Measurements from ENCODE around the gene PLPP3. TPM values are rescaled to one million over a fixed set of nuclear protein-coding genes. Genes with fewer than 3 reads are reported as not detected.
"Not testable (repeated sequence)": the region's sequence is repeated elsewhere in the genome, so short reads cannot be mapped to it uniquely, and the experiment has no call there.

The PLPP3 gene
- 100 to 1,000 TPM; 129 to 140 (median 129) TPM for polyA plus RNA-seq (ENCODE audit: insufficient read length in 3 of 3)

- DNase-seq (ENCODE audit: low read depth in 3 of 3, low spot score in 2 of 3): peak; percentile 84 to 88 (median 85)
Measured at GRCh38 chr1:56578963-56579875, at the start of gene PLPP3. TSS of gene PLPP3 (minus strand) at chr1:56579563. CDS start at chr1:56579016, 547 bp downstream.

GRCh38 chr1:56627636-56628039 lies 48.3 kb upstream of the PLPP3 start:
- DNase-seq (ENCODE audit: low read depth in 3 of 3, low spot score in 2 of 3): no peak

- DNase-seq (ENCODE audit: low read depth in 3 of 3, low spot score in 2 of 3): no peak
Measured at GRCh38 chr1:56627019-56627635, 47.8 kb upstream of the PLPP3 start.

- no peak for DNase-seq (ENCODE audit: low read depth in 3 of 3, low spot score in 2 of 3)
Measured at GRCh38 chr1:56626546-56626945, 47.2 kb upstream of the PLPP3 start.

GRCh38 chr1:56625819-56626440 lies 46.6 kb upstream of the PLPP3 start:
- DNase-seq (ENCODE audit: low read depth in 3 of 3, low spot score in 2 of 3): no peak

- no peak for DNase-seq (ENCODE audit: low read depth in 3 of 3, low spot score in 2 of 3)
Measured at GRCh38 chr1:56617141-56617540, 37.8 kb upstream of the PLPP3 start.

GRCh38 chr1:56610770-56611169 lies 31.4 kb upstream of the PLPP3 start:
- DNase-seq (ENCODE audit: low read depth in 3 of 3, low spot score in 2 of 3): not testable (repeated sequence)

- not testable (repeated sequence) for DNase-seq (ENCODE audit: low read depth in 3 of 3, low spot score in 2 of 3)
Measured at GRCh38 chr1:56610097-56610496, 30.7 kb upstream of the PLPP3 start.

- not testable (repeated sequence) for DNase-seq (ENCODE audit: low read depth in 3 of 3, low spot score in 2 of 3)
Measured at GRCh38 chr1:56595397-56596191, 16.2 kb upstream of the PLPP3 start.

GRCh38 chr1:56591909-56592308 lies 12.5 kb upstream of the PLPP3 start:
- no peak for DNase-seq (ENCODE audit: low read depth in 3 of 3, low spot score in 2 of 3)

GRCh38 chr1:56590520-56591011 lies 11.2 kb upstream of the PLPP3 start:
- DNase-seq (ENCODE audit: low read depth in 3 of 3, low spot score in 2 of 3): no peak

GRCh38 chr1:56589369-56589768 lies 10.0 kb upstream of the PLPP3 start:
- DNase-seq (ENCODE audit: low read depth in 3 of 3, low spot score in 2 of 3): no peak

GRCh38 chr1:56586502-56586901 lies 7.1 kb upstream of the PLPP3 start:
- DNase-seq (ENCODE audit: low read depth in 3 of 3, low spot score in 2 of 3): no peak

GRCh38 chr1:56585985-56586384 lies 6.6 kb upstream of the PLPP3 start:
- no peak for DNase-seq (ENCODE audit: low read depth in 3 of 3, low spot score in 2 of 3)

GRCh38 chr1:56584910-56585528 lies 5.7 kb upstream of the PLPP3 start:
- peak in 1 of 3 donors; percentile 52 for DNase-seq (ENCODE audit: low read depth in 3 of 3, low spot score in 2 of 3)

- DNase-seq (ENCODE audit: low read depth in 3 of 3, low spot score in 2 of 3): no peak
Measured at GRCh38 chr1:56583957-56584468, 4.7 kb upstream of the PLPP3 start.

GRCh38 chr1:56580771-56581170 lies 1.4 kb upstream of the PLPP3 start:
- no peak for DNase-seq (ENCODE audit: low read depth in 3 of 3, low spot score in 2 of 3)

- DNase-seq (ENCODE audit: low read depth in 3 of 3, low spot score in 2 of 3): peak in 1 of 3 donors; percentile 29
Measured at GRCh38 chr1:56578138-56578962, 1.0 kb downstream of the PLPP3 start.
